ENCODE data around the gene TAF15.

Gene TAF15

DNA sequence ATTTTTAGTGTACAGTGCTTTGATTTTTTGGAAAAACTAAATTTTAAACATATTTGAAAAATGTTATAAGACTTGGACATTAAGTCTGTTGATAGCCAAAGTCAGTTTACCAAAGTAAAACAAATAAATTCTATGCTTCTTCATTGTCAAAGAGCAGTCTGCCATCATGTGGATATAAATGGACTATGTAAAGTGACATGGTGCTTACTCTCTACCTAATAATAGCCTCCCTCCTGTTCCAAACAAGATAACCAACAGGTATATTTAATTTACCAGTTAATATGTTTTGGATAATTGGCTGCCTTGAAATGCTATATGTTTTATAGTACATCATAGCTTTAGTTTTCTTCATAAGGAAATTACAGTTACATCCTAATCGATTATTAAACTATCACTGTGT lies 15.9 kb downstream of the TAF15 start:
- DNase-seq = no peak

DNA sequence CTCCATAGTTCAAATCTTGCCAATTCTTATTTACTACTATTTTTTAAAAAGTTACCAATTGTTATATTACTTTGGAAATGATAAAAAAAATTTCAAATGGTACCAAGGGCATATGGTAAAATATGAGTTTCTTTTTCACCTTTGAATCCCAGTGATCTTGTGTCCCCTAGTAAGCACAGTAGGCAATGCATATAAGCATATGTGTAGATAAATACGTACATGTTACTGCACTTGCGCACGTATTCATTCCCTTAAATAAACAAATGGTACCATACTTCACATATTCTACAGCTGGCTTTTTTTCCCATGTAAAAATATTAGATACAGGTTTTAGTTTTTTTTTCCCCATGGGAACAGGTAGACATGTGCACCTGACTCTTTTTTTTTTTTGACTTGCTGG lies 31.8 kb downstream of the TAF15 start:
- DNase-seq = no peak

DNA sequence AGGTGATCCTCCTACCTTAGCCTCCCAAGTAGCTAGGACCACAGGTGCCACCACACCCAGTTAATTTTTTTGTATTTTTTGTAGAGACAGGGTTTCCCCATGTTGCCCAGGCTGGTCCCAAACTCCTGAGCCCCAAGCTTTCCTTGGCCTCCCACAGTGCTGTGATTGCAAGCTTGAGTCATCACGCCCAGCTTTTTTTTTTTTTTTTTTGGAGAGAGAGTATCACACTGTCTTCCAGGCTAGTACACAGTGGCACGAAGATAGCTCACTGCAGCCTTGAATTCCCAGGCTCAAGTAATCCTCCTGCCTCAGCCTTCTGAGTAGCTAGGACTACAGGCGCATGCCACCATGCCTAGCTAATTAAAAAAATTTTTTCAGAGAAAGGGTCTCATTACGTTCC lies 32.2 kb downstream of the TAF15 start:
- DNase-seq = no peak

DNA sequence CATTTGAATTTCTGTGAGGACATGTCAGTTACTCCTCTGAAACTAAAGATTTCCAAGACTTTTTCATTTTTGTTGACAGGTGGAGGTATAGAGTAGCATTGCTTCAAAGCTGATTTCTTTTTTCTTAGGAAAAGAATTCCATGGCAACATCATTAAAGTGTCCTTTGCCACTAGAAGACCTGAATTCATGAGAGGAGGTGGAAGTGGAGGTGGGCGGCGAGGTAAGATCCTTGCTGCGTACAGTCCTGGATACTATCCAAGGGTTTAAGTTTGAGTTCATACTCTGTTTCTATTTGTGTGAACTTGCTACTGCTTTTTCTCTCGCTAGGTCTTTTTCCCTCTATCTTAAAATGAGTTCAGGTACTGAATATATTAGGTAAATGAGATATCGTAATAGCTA lies 33.0 kb downstream of the TAF15 start:
- no peak for DNase-seq

DNA sequence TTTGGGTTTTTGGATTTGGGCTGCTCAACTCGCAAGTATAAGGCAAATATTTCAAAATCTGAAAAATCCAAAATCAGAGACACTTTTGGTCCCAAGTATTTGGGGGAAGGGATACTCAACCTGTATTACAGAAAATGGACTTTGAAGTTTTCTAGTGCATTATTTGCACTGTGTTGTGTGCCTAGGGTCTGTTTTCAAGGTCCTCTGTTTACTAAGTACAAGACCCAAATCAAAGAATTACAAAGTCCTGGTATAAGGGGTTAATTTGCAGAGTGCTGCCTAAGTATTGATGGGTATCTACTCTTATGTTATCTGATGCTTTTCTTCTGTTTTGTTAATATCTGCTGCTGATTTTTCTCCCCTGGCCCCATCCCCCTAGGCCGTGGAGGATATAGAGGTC lies 34.4 kb downstream of the TAF15 start:
- no peak for DNase-seq

DNA sequence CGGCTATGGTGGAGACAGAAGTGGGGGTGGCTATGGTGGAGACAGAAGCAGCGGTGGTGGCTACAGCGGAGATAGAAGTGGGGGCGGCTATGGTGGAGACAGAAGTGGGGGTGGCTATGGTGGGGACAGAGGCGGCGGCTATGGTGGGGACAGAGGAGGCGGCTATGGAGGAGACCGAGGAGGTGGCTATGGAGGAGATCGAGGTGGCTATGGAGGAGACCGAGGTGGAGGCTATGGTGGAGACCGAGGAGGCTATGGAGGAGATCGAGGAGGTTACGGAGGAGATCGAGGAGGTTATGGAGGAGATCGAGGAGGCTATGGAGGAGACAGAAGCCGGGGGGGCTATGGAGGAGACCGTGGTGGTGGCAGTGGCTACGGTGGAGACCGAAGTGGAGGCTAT lies 35.3 kb downstream of the TAF15 start:
- no peak for DNase-seq

DNA sequence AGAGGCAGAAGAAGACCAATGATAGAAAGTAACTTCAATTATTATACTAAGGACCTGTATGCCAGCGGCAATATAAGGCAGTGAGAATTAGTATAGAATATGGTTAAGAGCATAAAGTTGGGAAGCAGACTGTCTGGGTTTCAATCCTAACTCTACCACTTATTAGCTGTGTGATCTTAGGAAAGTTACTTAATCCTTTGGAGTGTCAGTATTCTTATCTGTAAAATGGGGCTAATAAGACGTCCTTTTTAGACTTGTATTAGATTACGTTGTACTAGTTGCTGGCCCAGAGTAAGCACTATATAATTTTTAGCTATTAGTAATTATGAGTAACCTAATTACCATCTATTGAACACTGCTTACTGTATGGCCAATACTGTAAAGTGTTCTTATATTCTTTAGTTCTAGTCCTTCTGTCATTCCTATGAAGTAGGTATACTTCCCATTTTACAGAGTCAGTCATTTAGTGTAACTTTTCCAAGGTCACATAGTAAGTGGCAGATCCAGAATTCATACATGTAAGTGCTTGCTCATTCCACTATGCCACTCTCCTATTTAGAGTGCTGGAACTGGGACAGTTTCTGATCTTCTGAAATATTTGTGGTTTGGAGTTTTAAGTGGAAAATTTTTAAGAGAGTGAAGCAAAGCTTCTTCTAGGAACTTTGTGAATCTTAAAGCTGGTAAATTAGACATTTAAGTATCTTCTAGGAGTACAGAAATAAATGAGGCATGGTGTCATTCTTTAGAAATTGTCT lies 36.9 kb downstream of the TAF15 start:
- no peak for DNase-seq

DNA sequence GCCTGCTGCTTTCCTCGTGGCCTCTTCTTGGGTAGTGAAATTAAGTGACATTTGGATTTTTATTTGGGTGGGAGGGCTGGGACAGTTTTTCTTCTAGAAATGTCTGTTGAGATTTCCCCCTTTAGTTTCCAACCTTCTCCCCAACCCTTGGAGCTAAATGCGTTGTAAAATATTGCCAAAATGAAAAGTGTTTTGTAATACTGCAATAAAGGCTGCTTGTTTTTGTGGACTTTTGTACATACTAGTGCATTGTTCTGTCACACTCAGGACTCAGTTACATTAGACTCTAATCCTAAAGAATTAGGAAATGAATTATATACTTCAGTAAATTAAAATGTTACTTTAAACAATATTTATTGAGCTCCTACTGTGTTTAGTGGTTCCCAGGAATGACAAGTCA lies 37.7 kb downstream of the TAF15 start:
- no peak for DNase-seq

DNA sequence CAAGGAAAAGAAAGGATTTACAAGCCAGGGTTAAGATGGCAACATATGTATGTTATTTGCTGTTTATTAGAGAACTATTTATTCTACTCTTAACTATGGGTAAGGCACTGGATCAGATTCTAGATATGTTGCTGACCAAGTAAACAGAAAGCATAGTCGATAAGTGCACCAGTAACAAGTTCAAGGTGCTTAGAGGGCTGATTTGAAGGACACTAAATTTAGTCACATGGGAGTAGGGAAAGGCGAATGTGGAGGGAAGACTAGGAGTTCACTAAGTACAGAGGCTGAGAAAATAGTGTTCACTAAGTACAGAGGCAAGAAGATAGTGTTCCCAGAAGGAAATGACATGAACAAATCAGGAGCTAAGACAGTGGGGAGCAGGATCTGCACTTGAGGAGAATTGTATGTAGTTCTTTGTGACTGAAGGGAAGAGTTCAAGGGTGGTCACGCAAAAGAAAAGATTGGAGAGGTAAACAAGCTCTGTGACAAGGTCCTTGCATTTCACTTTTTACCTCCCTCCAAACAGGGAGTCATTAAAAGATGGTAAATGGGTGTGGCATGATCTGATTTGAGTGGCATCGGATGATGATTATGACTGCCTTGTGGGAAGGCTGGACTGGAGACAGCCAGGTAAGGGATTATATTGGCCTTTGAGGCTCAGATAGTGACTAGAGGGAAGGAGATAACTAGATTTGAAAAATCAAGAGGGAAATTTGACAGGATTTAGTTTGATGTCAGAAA lies 38.5 kb downstream of the TAF15 start:
- DNase-seq = no peak

DNA sequence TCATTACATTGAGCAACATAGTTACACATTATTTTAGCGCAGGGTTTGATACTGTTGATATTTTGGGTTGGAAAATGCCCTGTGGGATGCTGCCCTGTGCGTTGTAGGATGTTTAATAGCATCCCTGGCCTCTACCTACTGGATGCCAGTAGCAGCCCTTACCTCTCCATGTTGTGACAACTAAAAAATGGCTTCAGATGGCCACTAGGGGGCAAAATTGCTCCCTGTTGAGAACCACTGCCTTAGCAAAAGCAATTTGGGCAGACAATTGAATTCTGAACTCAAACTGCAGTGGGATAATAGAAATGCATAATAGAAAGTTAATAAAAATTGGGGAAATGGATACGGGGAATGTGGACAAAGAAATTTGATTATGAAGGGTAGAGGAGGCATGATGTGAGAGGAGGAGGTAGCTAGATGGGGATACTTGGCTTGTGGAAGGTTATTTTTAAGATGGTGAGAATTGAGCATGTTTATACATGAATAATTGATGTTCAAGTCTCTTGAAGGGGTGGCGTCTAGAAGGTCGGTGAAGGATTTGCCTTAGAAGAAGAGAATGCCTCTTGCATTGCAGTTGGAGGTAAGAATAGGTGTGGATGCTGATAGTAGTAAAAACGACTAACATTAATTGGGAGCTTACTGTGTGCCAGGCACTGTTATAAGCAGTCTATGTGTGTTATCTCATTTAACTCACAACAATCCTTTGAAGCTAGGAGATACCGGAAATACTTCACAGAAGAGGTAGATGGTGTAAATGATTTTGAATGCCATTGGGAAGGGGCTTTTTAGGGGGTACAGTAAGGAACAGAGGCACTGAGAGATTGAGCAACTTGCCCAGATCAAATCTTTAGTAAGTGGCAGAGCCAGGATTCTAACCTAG lies 40.4 kb downstream of the TAF15 start:
- DNase-seq = peak; percentile 68

DNA sequence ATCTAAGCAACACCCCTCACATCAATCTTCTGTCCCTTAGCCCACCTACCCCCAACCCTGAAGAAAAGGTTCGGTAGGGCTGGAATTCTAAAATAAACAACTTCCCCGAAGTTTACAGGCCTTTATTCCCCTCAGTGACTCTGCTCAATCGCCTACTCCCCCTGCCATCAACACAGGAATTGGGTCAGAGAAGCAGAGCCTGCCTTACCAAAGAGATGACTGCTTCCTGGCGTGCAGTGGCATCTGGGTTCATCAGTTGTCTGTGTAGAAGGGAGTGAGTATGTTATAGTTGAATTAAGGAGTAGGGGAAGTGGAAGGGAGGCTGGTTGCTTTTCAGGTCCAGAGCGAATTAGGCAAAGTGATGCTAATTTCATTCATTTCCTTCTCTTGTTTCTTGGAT lies 46.7 kb downstream of the TAF15 start:
- peak; percentile 14 for DNase-seq

DNA sequence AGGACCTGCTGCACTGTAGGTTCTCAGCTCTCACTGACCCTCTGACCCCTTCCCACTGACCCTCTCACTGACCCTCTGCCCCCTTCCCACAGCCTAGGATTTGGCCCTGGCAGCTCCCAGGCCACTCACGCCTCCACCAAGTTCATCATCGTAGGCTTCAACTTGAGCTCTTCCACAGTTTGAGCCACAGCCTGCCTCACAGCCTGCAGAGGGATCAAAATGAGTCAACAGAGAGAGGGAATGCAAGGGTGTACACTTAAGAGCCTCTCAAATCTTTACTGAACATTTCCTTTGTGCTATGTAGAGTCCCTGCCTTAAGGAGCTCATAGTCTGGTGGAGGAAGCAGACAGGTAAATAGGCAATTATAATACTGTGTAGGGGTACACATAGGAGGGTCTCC lies 47.3 kb downstream of the TAF15 start:
- peak; percentile 23 for DNase-seq

DNA sequence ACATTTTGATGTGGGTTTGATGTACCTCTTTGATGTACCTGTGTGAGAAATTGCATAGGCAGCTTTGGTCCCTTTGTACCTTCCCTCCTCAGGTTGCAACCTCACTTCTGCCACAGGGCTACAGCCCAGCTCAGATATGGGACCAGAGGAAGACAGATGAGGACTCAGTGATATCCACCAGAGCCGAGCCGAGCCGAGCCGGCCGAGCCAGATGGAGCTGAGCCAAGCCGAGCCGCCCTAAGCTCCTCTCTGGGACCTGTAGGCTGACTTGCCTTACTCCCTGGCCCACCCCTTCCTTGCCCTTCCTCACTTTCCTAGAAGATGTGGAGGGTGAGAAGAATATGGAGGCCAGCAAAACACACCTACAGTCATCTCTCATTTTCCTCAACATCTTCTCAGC lies 55.6 kb downstream of the TAF15 start:
- no peak for DNase-seq

DNA sequence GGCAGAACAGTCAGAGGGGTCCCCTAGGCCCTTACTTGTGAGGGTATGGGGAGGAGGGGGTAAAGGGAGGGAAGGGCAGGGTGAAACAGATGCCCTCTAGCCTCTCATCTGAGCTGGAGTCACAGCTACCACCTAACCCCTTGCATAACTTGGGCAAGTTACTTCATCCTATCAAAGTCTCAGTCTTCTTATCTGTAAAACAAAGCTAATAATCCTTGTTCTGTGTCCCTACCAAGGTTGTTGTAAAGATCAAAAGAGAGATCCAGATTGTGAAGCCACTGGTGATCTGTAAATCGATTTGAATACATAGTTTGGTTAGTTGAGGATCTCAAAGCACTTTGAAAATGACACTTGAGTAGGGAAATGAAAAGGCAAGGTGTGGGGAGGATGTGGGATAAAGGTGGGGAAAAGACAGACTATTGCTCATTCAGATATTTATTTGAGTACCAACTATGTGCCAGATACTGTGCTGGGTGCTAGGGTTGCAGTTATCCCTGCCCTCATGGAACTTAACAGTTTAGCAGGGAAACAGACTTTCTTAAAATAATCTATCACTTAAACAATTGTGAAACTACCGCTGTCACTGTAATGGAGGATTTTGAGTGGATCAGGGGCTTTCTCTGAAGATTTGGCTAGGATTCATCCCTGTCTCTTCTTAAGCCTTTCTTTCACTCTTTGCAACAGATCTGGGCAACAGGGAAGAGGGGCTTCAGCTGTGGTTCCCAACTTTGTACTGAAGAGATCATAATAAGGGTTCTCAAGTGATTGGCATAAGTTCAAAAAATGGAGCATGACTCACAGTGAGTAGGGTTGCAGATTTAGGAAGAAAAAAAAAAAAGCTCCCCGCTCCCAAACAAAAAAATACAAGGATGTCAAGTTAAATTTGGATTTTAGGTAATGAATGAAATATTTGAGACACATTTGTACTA lies 56.4 kb downstream of the TAF15 start:
- DNase-seq = no peak

DNA sequence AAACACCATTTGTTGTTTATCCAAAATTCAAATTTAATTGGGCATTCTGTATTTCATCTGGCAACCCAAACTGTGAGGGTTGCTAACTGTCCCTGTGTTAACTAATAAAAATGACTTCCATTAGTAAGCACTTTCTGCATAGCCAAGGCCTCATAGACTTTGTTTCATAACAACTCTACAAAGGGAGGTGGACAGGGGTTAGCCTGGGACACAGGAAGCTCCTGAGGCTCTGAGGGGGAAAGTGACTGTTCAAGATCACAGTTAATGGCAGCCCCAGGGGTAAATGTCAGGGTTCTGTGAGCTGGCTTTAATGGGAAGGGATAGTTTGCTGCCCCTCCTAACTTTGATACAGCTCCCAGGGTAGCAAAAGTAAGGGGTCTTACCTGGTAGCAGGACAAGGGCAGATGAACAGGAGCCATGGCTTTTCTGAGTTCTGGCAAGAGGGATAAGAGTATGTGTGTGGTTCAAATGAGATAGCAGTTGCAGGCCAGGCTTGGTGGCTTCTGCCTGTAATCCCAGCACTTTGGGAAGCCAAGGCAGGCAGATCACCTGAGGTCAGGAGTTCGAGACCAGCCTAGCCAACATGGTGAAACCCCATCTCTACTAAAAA lies 57.2 kb downstream of the TAF15 start:
- DNase-seq = no peak

DNA sequence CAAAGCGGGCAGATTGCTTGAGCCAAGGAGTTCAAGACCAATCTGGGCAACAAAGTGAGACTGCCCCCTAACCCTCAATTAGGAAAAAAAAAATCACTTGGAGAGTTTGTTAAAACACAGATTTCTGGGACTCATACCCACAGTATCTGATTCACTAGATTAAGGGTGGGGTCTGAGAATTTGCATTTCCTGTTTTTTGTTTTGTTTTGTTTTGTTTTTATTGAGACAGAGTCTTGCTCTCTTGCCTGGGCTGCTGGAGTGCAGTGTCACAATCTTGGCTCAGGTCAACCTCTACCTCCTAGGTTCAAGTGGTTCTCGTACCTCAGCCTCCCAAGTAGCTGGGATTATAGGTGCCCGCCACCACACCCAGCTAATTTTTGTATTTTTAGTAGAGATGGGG lies 58.3 kb downstream of the TAF15 start:
- no peak for DNase-seq

DNA sequence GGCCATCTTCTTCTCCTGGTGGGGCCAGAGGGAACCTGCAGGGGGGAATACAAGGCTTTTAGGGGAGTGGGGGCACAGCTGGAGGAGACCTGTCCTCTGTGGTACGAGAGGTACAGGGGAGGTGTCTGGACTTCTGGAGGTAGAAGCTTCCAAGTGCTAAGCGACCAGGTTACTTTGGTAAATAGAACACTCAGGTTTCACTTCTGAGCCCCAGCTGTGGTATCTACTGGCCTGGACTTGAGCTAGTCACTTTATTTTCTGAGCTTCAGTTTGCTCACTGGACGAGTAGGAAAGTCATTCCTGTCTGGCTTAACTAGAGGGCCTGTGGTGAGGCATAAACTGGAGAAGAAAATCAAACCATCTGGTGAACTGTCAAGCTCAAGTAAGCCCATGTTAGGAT lies 59.5 kb downstream of the TAF15 start, which contains the start of gene HEATR9:
Gene HEATR9 (minus strand): TSS at position 155 of the 400 bp plus-strand sequence. CDS start 149 bp downstream, at position 6.
- DNase-seq = no peak

DNA sequence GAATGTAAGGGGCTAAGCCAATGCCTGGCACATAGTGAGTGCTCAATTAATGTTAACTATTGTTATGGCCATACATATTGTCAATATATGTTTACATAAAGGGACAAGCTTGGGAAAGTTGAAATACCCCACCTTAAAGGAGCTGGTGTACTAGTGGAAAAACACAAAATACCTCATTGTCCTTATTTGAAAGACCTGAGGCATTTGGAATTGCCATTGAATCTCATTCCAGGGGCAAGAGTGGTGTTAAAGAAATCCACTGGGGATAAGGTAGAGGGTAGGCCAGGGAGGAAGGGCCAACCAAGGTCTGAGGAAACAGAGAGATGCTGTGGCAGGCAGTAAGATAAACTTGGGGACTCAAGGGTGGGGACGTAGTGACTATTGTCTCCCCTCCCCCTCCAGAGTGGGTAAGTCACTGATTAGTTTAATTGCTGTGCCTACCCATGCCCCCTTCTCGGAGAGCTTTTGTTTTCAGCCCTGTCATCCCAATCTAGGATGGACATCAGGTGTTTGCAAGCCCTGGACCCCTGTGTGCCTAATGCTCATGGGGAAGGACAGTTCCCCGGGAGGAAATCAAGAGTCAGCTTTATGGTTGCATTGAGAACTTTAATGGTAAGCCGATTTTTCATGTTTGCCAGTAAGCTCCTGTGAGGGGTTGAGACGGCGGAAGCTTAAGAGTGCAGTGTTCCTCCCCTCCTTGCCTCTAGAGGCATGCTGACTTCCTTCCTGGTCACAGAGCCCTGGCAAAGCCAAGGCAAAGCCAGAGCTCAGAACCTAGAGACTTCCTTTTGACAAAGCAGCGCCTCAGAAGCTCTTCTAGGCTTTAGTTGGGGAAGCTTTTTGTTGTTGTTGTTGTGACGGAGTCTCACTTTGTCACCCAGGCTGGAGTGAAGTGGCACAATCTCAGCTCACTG lies 61.9 kb downstream of the TAF15 start:
- DNase-seq = no peak

DNA sequence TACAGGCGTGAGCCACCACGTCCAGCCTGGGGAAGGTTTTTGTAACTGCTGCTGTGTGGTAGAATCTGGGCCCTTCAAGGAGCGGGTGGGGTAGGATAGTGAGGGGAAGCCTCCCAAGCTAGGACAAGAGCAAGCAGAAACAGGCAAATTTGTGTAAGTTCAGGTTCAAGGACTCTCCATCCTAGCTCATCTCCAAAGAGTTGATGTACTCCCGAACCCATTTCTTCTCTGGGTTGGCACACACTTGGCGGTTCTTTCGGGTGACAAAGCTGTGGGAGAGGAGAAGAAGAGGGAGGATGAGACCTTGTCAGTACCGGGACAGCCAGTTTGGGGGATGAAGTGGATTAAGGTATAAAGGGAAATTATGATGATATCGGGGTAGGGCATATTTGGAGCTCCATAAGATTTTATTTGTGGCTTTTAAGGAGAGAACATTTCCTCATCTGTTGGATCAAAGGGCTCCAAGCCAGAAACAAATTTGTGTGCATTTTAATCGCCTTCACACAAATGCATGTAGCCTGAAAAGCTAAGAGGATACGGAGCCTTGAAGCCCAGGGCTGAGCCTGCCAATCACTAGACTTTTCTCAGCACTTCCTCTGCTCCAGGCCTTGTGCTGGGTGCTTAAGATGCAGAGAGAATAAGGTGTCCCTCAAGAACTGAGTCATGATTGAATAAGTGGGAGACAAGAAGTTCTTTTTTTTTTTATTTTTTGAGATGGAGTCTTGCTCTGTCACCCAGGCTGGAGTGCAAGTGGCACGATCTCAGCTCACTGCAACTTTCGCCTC lies 63.1 kb downstream of the TAF15 start:
- no peak for DNase-seq

Data from stimulated activated CD8-positive, alpha-beta memory T cell treated with anti-CD3 and anti-CD28 coated beads, Interleukin-4, amount 100 ng/mL, for 48 hours (primary cell).